GM21367 (cell line): Measurements from ENCODE around the gene RBM19.

Source experiments
- ATAC-seq: cut with Tn5 transposase; IDR thresholded peaks from one replicate; pipeline ENCODE4 v1.9.1; 2021; ENCODE audit not compliant: unreplicated experiment

Gene RBM19

DNA sequence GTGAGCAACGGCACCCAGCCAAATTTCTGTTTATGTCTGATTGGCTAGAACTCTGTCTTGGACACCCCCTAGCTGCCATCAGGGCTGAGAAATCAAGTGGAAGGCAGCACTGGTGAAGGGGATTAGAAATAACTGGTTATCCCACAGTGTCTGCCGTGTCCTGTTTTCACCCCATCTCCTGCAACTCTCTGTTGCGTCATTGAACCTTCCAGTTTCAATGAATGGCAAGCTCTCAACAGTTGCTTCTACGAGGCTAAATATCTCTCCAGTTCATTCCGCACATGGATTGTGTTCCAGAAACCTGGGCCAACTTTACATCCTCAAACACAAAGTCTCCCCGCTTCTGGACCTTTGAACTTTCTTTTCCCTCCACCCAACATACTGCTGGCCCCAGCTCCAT, 173.7 kb downstream of the RBM19 start:
- ATAC-seq = no peak

DNA sequence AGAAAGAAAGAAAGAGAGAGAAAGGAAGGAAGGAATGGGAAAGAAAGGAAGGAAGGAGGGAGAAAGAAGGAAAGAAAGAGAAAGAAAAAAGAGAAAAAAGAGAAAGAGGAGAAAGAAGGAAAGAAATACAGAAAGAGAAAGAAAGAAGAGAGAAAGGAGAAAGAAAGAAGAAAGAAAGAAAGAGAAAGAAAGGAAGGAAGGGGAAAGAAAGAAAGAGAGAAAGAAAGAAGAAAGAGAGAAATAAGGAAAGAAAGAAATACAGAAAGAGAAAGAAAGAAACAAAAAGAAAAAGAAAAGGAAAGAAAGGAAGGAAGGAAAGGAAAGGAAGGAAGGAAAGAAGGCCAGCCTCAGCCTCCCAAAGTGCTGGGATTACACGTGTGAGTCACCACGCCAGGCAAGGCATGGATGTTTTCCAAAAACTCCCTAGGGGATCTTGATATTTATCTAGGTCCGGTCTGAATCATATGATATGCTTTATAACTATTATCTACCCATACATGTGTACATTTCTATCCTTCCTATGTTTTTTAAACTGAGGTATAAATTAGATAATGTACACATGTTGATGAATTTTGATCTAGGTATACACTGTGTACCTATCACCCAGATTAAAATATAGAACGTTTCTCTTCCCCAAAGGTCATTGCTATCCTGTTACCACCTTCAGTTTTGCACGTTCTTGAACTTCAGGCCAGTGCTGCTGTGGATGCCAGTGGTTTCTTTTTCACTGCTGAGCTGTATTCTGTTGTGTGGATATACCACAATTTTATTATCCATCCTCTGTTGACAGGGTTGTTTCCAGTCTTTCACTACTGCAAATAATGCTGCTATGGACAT, 177.9 kb downstream of the RBM19 start:
- no peak for ATAC-seq

DNA sequence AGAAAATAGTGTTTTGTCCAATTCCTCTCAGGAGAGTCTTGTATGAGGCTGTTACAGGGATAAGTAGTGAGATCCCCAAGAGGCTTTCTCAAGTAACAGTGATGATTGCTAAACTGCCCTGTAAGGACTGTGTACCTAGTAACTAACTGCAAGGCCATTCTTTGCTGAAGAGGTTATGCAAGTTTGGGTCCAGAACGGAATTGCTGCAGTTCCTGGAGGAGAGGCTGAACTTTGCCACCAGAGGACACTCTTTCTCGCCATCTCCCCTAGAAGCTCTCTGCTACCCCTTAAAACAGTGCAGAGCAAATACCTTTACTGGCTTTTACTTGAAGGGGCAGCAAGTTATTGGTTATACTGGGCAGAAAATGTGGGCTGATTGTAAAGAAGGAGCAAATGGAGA, 180.0 kb downstream of the RBM19 start:
- ATAC-seq = no peak

- ATAC-seq = no peak
Measured at GRCh38 chr12:113783811-113784210, 182.3 kb downstream of the RBM19 start.

- ATAC-seq = no peak
Measured at GRCh38 chr12:113782873-113783272, 183.3 kb downstream of the RBM19 start.

DNA sequence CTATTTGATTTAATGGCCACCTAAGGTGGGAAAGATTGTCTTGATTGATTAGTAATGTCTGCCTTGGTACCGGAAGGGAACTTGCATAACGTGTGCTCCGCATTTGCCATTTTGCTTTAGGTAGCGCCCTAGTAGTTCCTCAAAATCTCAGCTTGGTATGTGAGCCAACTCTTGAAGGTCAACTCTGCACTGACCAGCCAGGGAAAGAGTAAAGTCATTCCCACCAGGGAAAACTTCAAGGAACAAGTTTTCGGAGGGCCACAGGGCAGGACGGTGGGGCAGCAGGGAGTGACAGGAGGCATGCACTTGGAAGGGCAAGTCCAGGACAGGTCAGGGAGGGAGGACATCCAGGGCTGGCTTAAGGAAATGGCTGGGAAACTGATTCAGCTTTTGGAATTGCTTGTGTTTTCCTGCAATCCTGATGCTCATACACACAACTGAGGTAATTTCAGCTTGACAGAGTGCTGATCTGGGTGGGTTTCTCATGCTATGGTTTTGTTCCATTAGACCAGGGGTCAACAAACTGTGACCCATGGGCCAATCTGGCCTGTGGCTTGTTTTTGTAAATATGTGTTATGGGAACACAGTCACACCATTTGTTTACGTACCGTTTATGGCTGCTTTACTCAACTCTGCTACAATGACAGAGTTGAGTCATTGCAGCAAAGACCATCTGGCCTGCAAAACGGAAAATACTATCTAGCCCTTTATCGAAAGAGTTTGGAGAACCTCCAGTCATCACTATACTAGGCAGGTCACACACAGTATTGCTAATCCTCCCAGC, 184.5 kb downstream of the RBM19 start:
- no peak for ATAC-seq

GRCh38 chr12:113779774-113780173, 186.4 kb downstream of the RBM19 start:
- no peak for ATAC-seq

GRCh38 chr12:113778432-113779132, 187.5 kb downstream of the RBM19 start:
- ATAC-seq = no peak

- no peak for ATAC-seq
Measured at GRCh38 chr12:113777751-113778150, 188.4 kb downstream of the RBM19 start.

DNA sequence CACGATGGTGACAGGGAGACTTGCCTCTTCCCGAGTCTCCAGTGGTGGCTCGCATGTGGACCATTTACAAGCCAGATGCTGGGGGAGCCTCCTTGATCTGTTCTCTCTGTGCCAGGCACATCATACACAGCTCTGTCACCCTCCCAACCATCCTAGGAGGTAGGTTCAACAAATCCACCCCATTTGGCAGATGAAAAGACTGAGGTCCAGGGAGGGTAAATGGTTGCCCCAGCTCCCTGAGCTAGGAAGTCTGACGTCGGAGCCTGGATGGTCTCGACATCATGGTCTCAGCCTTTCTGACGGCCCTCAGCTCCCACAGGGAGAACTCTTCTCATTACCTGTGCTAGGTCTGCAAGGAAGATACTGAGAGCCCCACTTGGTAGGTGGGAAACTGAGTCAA, 189.6 kb downstream of the RBM19 start:
- no peak for ATAC-seq

- ATAC-seq = no peak
Measured at GRCh38 chr12:113774526-113774925, 191.6 kb downstream of the RBM19 start.

- no peak for ATAC-seq
Measured at GRCh38 chr12:113772505-113773030, 193.6 kb downstream of the RBM19 start.

GRCh38 chr12:113770389-113770865, 195.7 kb downstream of the RBM19 start:
- no peak for ATAC-seq

DNA sequence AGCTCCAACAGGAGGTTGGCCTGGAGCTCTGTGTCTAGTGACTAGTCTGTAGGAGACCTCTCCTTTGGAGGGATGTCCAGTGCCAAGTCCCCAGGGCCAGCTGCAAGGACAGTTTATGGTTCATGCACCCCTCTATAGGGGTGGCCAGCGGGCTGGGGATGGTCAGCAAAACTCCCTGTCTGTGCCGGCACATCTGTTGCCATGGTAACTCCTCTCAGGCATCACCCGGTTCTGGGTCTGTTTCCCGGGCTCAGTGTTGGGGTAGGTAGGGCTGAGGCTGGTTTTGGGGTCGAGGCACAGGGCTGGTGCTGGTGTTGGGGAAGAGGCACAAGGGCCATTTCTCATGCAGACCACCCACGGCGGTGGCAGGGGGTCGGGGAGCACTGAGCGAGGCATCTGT, 196.8 kb downstream of the RBM19 start:
- ATAC-seq = no peak

- ATAC-seq = no peak
Measured at GRCh38 chr12:113768850-113769249, 197.3 kb downstream of the RBM19 start.

- no peak for ATAC-seq
Measured at GRCh38 chr12:113766879-113767878, 198.9 kb downstream of the RBM19 start.
